A673 (cell line): ENCODE results near the gene SLC26A4. TPM values are rescaled to one million over a fixed set of nuclear protein-coding genes. Genes with fewer than 3 reads are reported as not detected.
A peak's percentile ranks its signal among the peaks of the same experiment; 100 is the strongest.

Experiments used
- BruUV-seq: library from RNA; stranded (reverse); fragments of 400-500 nt; replicated peaks from 2 replicates; lab custom pipeline; 2021; lab: Mats Ljungman, UMichigan
- CTCF ChIA-PET: fragments of 300-600 bp; sonication (Branson Sonifier 250); formaldehyde crosslinking; loops from one replicate; lab custom pipeline; 2022; ENCODE audit warnings: antibody characterized with exemption; lab: Charles Lee
- POLR2A ChIA-PET: fragments of 300-600 bp; sonication (Branson Sonifier 250); formaldehyde crosslinking; loops from one replicate; lab custom pipeline; 2022; ENCODE audit warnings: antibody characterized with exemption; ENCODE audit not compliant: low non-redundant PET; lab: Charles Lee
- DNase-seq: peaks from one replicate; pipeline ENCODE4 v3.0.0-alpha.2; 2015; ENCODE audit warnings: low spot score
- H3K27ac ChIP-seq: fragments of 200-600 bp; sonication (generic); 2 replicates; pipeline ENCODE4 v1.5.1; 2016; ENCODE audit warnings: mixed run types, low read depth, mild to moderate bottlenecking, mixed read lengths, antibody characterized with exemption, low read length; ENCODE audit not compliant: poor library complexity, severe bottlenecking
- H3K27me3 ChIP-seq: fragments of 200-600 bp; sonication (generic); replicated peaks from 2 replicates; pipeline ENCODE4 v1.6.1; 2017; ENCODE audit warnings: mixed run types, low read depth, mild to moderate bottlenecking, mixed read lengths, antibody characterized with exemption, low read length; ENCODE audit not compliant: insufficient read depth, poor library complexity
- H3K36me3 ChIP-seq: fragments of 200-600 bp; sonication (generic); 2 replicates; pipeline ENCODE4 v1.6.1; 2016; ENCODE audit warnings: mixed run types, mild to moderate bottlenecking, mixed read lengths, antibody characterized with exemption, low read length; ENCODE audit not compliant: insufficient read depth, poor library complexity, severe bottlenecking
- H3K4me1 ChIP-seq: fragments of 200-600 bp; sonication (generic); 2 replicates; pipeline ENCODE4 v1.6.1; 2017; ENCODE audit warnings: mixed run types, mild to moderate bottlenecking, mixed read lengths, antibody characterized with exemption, low read length; ENCODE audit not compliant: insufficient read depth, poor library complexity, severe bottlenecking
- H3K4me3 ChIP-seq: fragments of 200-600 bp; sonication (generic); 2 replicates; pipeline ENCODE4 v1.5.1; 2016; ENCODE audit warnings: low read depth, mixed run types, mild to moderate bottlenecking, mixed read lengths, low read length; ENCODE audit not compliant: poor library complexity, severe bottlenecking
- H3K9me3 ChIP-seq: fragments of 200-600 bp; sonication (generic); 2 replicates; pipeline ENCODE4 v1.6.1; 2016; ENCODE audit warnings: mixed run types, low read depth, mild to moderate bottlenecking, mixed read lengths, antibody characterized with exemption, low read length; ENCODE audit not compliant: poor library complexity, severe bottlenecking
- CTCF ChIP-seq: fragments of 300-800, 200-600 bp; sonication (generic); conservative IDR thresholded peaks from 2 replicates; pipeline ENCODE4 v1.5.1; 2017; ENCODE audit warnings: low read depth, mild to moderate bottlenecking, antibody characterized with exemption, low read length, moderate library complexity, mixed read lengths
- EZH2 ChIP-seq: fragments of 200-600 bp; sonication (generic); IDR thresholded peaks from 2 replicates; pipeline ENCODE4 v1.6.1; 2017; ENCODE audit warnings: borderline replicate concordance, low read depth, mild to moderate bottlenecking, mixed read lengths, antibody characterized with exemption, low read length; ENCODE audit not compliant: poor library complexity, severe bottlenecking
- intact Hi-C: fragments of 100-400 bp; cut with micrococcal nuclease; formaldehyde crosslinking; loops from one replicate; pipeline ENCODE4 v1.10.0; 2022; ENCODE audit not compliant: unreplicated experiment
- total RNA-seq: library from RNA; stranded (reverse); gene quantifications from 2 replicates; pipeline ENCODE4 v1.2.3, GENCODE V29; 2021

Gene SLC26A4
- total RNA-seq, 1 experiment from 2014 or later = not detected

GRCh38 chr7:107652642-107653041, 8.0 kb upstream of the SLC26A4 start:
- intact Hi-C loops = no loop called here
- TF ChIP-seq EZH2 = no peak
- no peak for TF ChIP-seq CTCF
- H3K36me3 ChIP-seq = no peaks in the 10 kb centered on the region
- CTCF ChIA-PET = no interaction called here
- peaks cover 19% of the 10 kb centered on the region for H3K27me3 ChIP-seq
- no peak overlapping the region for H3K4me3 ChIP-seq
- DNase-seq = no peak
- POLR2A ChIA-PET = no interaction called here
- no peaks in the 10 kb centered on the region for H3K9me3 ChIP-seq
- H3K27ac ChIP-seq = no peak overlapping the region
- BruUV-seq = no TSS peak
- H3K4me1 ChIP-seq = no peaks in the 10 kb centered on the region

- H3K27me3 ChIP-seq = peaks cover 77% of the 10 kb centered on the region
- H3K27ac ChIP-seq = no peak overlapping the region
- no TSS peak for BruUV-seq
- POLR2A ChIA-PET = no interaction called here
- H3K36me3 ChIP-seq = no peaks in the 10 kb centered on the region
- CTCF ChIA-PET = no interaction called here
- no peaks in the 10 kb centered on the region for H3K4me1 ChIP-seq
- no peaks in the 10 kb centered on the region for H3K9me3 ChIP-seq
- DNase-seq = no peak
- TF ChIP-seq CTCF (no peak), EZH2 (peak; percentile 53)
- intact Hi-C loops = no loop called here
- H3K4me3 ChIP-seq = no peak overlapping the region
These were observed 2.2 kb upstream of the SLC26A4 start for GRCh38 chr7:107658467-107658866.

GRCh38 chr7:107659666-107660065, 962 bp upstream of the SLC26A4 start:
- no peaks in the 10 kb centered on the region for H3K4me1 ChIP-seq
- H3K9me3 ChIP-seq = no peaks in the 10 kb centered on the region
- CTCF ChIA-PET = no interaction called here
- no peak overlapping the region for H3K27ac ChIP-seq
- POLR2A ChIA-PET = no interaction called here
- intact Hi-C loops = no loop called here
- TF ChIP-seq CTCF = no peak
- TF ChIP-seq EZH2 = peak; percentile 31
- H3K36me3 ChIP-seq = no peaks in the 10 kb centered on the region
- DNase-seq = no peak
- H3K4me3 ChIP-seq = no peak overlapping the region
- no TSS peak for BruUV-seq
- H3K27me3 ChIP-seq = peaks cover 83% of the 10 kb centered on the region
